ENCODE measurements around the gene PCK1.

PCK1 gene

GRCh38 chr20:57548177-57549058, 12.5 kb upstream of the PCK1 start:
- Mint-ChIP-seq H3K27ac (peak overlapping the region; percentile 20), H3K9me3 (no peaks in the 10 kb centered on the region)

GRCh38 chr20:57552471-57552870, 8.4 kb upstream of the PCK1 start:
- Mint-ChIP-seq H3K27me3 (peaks cover 4% of the 10 kb centered on the region), H3K27ac (no peak overlapping the region), H3K9me3 (no peaks in the 10 kb centered on the region), H3K4me1 (no peaks in the 10 kb centered on the region), H3K36me3 (no peaks in the 10 kb centered on the region), H3K4me3 (no peak overlapping the region)

More at GRCh38 chr20:57548177-57549058, 12.5 kb upstream of the PCK1 start:
- Mint-ChIP-seq H3K4me3 (no peak overlapping the region), H3K4me1 (no peaks in the 10 kb centered on the region), H3K36me3 (no peaks in the 10 kb centered on the region), H3K27me3 (no peaks in the 10 kb centered on the region)

- Mint-ChIP-seq H3K36me3 (no peaks in the 10 kb centered on the region), H3K27me3 (peaks cover 4% of the 10 kb centered on the region), H3K9me3 (no peaks in the 10 kb centered on the region)
Measured at GRCh38 chr20:57553376-57554018, 7.4 kb upstream of the PCK1 start.

GRCh38 chr20:57555457-57556184, 5.3 kb upstream of the PCK1 start:
- H3K27me3 Mint-ChIP-seq: peaks cover 4% of the 10 kb centered on the region
- no peak overlapping the region for H3K4me3 Mint-ChIP-seq
- H3K4me1 Mint-ChIP-seq: no peaks in the 10 kb centered on the region
- no peaks in the 10 kb centered on the region for H3K36me3 Mint-ChIP-seq
- H3K27ac Mint-ChIP-seq: no peak overlapping the region
- no peaks in the 10 kb centered on the region for H3K9me3 Mint-ChIP-seq

More at GRCh38 chr20:57553376-57554018, 7.4 kb upstream of the PCK1 start:
- Mint-ChIP-seq H3K4me3 (no peak overlapping the region), H3K4me1 (no peaks in the 10 kb centered on the region), H3K27ac (no peak overlapping the region)

- Mint-ChIP-seq H3K27ac (no peak overlapping the region), H3K4me1 (no peaks in the 10 kb centered on the region), H3K36me3 (no peaks in the 10 kb centered on the region), H3K4me3 (no peak overlapping the region), H3K9me3 (no peaks in the 10 kb centered on the region), H3K27me3 (peaks cover 4% of the 10 kb centered on the region)
Measured at GRCh38 chr20:57556980-57557274, 4.0 kb upstream of the PCK1 start.

GRCh38 chr20:57557926-57558613, 2.8 kb upstream of the PCK1 start:
- Mint-ChIP-seq H3K9me3 (no peaks in the 10 kb centered on the region), H3K27ac (no peak overlapping the region), H3K27me3 (peaks cover 4% of the 10 kb centered on the region), H3K4me3 (no peak overlapping the region), H3K36me3 (no peaks in the 10 kb centered on the region), H3K4me1 (no peaks in the 10 kb centered on the region)

- no peaks in the 10 kb centered on the region for H3K36me3 Mint-ChIP-seq
- no peaks in the 10 kb centered on the region for H3K9me3 Mint-ChIP-seq
- H3K4me1 Mint-ChIP-seq: no peaks in the 10 kb centered on the region
- no peak overlapping the region for H3K4me3 Mint-ChIP-seq
- H3K27me3 Mint-ChIP-seq: peaks cover 4% of the 10 kb centered on the region
- H3K27ac Mint-ChIP-seq: no peak overlapping the region
Measured at GRCh38 chr20:57558614-57559288, 2.2 kb upstream of the PCK1 start.

GRCh38 chr20:57559289-57559634, 1.6 kb upstream of the PCK1 start:
- no peaks in the 10 kb centered on the region for H3K4me1 Mint-ChIP-seq
- H3K27ac Mint-ChIP-seq: no peak overlapping the region
- H3K27me3 Mint-ChIP-seq: peaks cover 4% of the 10 kb centered on the region
- no peaks in the 10 kb centered on the region for H3K36me3 Mint-ChIP-seq
- no peak overlapping the region for H3K4me3 Mint-ChIP-seq
- H3K9me3 Mint-ChIP-seq: no peaks in the 10 kb centered on the region

- H3K4me1 Mint-ChIP-seq: no peaks in the 10 kb centered on the region
- peaks cover 4% of the 10 kb centered on the region for H3K27me3 Mint-ChIP-seq
Measured at GRCh38 chr20:57559658-57560553, 1.0 kb upstream of the PCK1 start.

GRCh38 chr20:57561356-57562279, 708 bp downstream of the PCK1 start:
- H3K9me3 Mint-ChIP-seq: no peaks in the 10 kb centered on the region
- H3K27me3 Mint-ChIP-seq: peaks cover 4% of the 10 kb centered on the region
- no peak overlapping the region for H3K4me3 Mint-ChIP-seq
- no peak overlapping the region for H3K27ac Mint-ChIP-seq
- H3K36me3 Mint-ChIP-seq: no peaks in the 10 kb centered on the region
- no peaks in the 10 kb centered on the region for H3K4me1 Mint-ChIP-seq

More at GRCh38 chr20:57559658-57560553, 1.0 kb upstream of the PCK1 start:
- Mint-ChIP-seq H3K9me3 (no peaks in the 10 kb centered on the region), H3K4me3 (no peak overlapping the region), H3K36me3 (no peaks in the 10 kb centered on the region), H3K27ac (no peak overlapping the region)

GRCh38 chr20:57562541-57563465, 1.9 kb downstream of the PCK1 start:
- H3K9me3 Mint-ChIP-seq: no peaks in the 10 kb centered on the region
- H3K36me3 Mint-ChIP-seq: no peaks in the 10 kb centered on the region
- no peaks in the 10 kb centered on the region for H3K4me1 Mint-ChIP-seq
- no peak overlapping the region for H3K27ac Mint-ChIP-seq
- H3K4me3 Mint-ChIP-seq: no peak overlapping the region
- H3K27me3 Mint-ChIP-seq: no peaks in the 10 kb centered on the region

- Mint-ChIP-seq H3K27me3 (no peaks in the 10 kb centered on the region), H3K36me3 (no peaks in the 10 kb centered on the region), H3K9me3 (no peaks in the 10 kb centered on the region), H3K27ac (no peak overlapping the region), H3K4me1 (no peaks in the 10 kb centered on the region), H3K4me3 (no peak overlapping the region)
Measured at GRCh38 chr20:57563522-57563921, 2.6 kb downstream of the PCK1 start.
